ENCODE results near the gene GDA. TPM values are rescaled to one million over a fixed set of nuclear protein-coding genes. Genes with fewer than 3 reads are reported as not detected.

GDA gene
- total and polyA plus RNA-seq, 2 of the 4 experiments (the other 2 are of a cell fraction) = not detected

GRCh38 chr9:72228282-72228681 is 79.0 kb downstream of the GDA start:
- Histone ChIP-seq H2BK20ac (ENCODE audit: low read depth, low read length) (no peak overlapping the region), H2BK15ac (ENCODE audit: low read depth, low read length) (no peak overlapping the region), H3K4me2 (ENCODE audit: low read depth, low read length) (no peak overlapping the region), H2AFZ (replicated peaks; ENCODE audit: low read length, poor library complexity) (no peak overlapping the region), H3K9me3 (ENCODE audit: control insufficient read depth, insufficient read depth, low read length) (no peaks in the 10 kb centered on the region), H3K4ac (ENCODE audit: low read depth, low read length) (no peak overlapping the region), H3K27me3 (ENCODE audit: control insufficient read depth, insufficient read depth, low read length) (no peaks in the 10 kb centered on the region; the same call in 1 of the 2 replicates), H3K36me3 (ENCODE audit: control insufficient read depth, insufficient read depth, low read length) (no peaks in the 10 kb centered on the region), H2AK5ac (ENCODE audit: low read depth, low read length) (no peak overlapping the region), H3K27ac (ENCODE audit: insufficient read depth, low read length) (no peak overlapping the region), H4K5ac (ENCODE audit: low read depth, low read length) (no peak overlapping the region), H4K91ac (ENCODE audit: insufficient read depth, low read depth, low read length) (no peak overlapping the region), H3K4me1 (ENCODE audit: control insufficient read depth, insufficient read depth, low read length) (no peaks in the 10 kb centered on the region), H2BK5ac (ENCODE audit: low read depth, low read length, poor library complexity, severe bottlenecking) (no peak overlapping the region), H3K9me1 (ENCODE audit: insufficient read depth, low read length) (no peaks in the 10 kb centered on the region), H3K23ac (ENCODE audit: low read depth, low read length) (no peak overlapping the region), H3K18ac (ENCODE audit: low read depth, low read length) (no peak overlapping the region), H4K8ac (ENCODE audit: low read depth in 2 of 2, low read length in 2 of 2) (no peak overlapping the region), H2AK9ac (replicated peaks; ENCODE audit: low read depth, low read length, poor library complexity) (no peak overlapping the region), H3K14ac (replicated peaks; ENCODE audit: low read depth, low read length) (no peak overlapping the region), H3K56ac (ENCODE audit: extremely low read depth, insufficient read depth, low read length) (no peak overlapping the region), H3K9ac (ENCODE audit: low read depth, low read length) (no peak overlapping the region), H2BK120ac (ENCODE audit: low read depth, low read length) (no peak overlapping the region), H3K4me3 (ENCODE audit: insufficient read depth, low read depth, low read length) (no peak overlapping the region), H4K20me1 (ENCODE audit: insufficient read depth, low read length) (no peaks in the 10 kb centered on the region), H3K79me1 (ENCODE audit: low read depth in 1 of 2, low read length in 2 of 2) (no peaks in the 10 kb centered on the region)
- dilution Hi-C loops (cut with HindIII; ENCODE audit: low sequenced_read_pairs, unreplicated experiment) = no loop called here
- DNase-seq (no peak), ATAC-seq (ENCODE audit: low read depth) (no peak)
- ChIA-PET POLR2A (ENCODE audit: unreplicated experiment) (no interaction called here), CTCF (no interaction called here)
- intact Hi-C loops (cut with micrococcal nuclease) = no loop called here
- no TSS peak for BruUV-seq (replicated peaks)
- no CpG with 5 or more reads among the region's 3 CpGs for WGBS, 2 experiments (ENCODE audit: extremely low coverage in 2 of 2, insufficient read length in 1 of 2)
- in situ Hi-C loops (cut with MboI; ENCODE audit: low sequenced_read_pairs) = no loop called here
- TF ChIP-seq SMC3 (IDR thresholded peaks at IDR 0.05; ENCODE audit: low read depth, low read length) = no peak
- no peak for TF ChIP-seq USF2 (IDR thresholded peaks at IDR 0.05; ENCODE audit: low read depth, low read length)
- TF ChIP-seq RAD21 (IDR thresholded peaks at IDR 0.05; ENCODE audit: low read length) = no peak
- no peak for TF ChIP-seq NFE2L2 (IDR thresholded peaks at IDR 0.05; ENCODE audit: low read depth, low read length)
- TF ChIP-seq FOS (IDR thresholded peaks at IDR 0.05; ENCODE audit: low read depth, low read length) = no peak
- no peak for TF ChIP-seq RCOR1 (IDR thresholded peaks at IDR 0.05; ENCODE audit: insufficient replicate concordance, low read length)
- TF ChIP-seq MXI1 (IDR thresholded peaks at IDR 0.05; ENCODE audit: borderline replicate concordance, low read depth, low read length) = no peak
- TF ChIP-seq RFX5 (IDR thresholded peaks at IDR 0.05; ENCODE audit: low read depth, low read length) = no peak
- no peak for TF ChIP-seq CHD1 (IDR thresholded peaks at IDR 0.05; ENCODE audit: low read depth, low read length)
- no peak for TF ChIP-seq CTCF (conservative IDR thresholded peaks at IDR 0.05; ENCODE audit: low read depth, low read length)
- TF ChIP-seq BHLHE40 (IDR thresholded peaks at IDR 0.05; ENCODE audit: low read depth, low read length) = no peak
- TF ChIP-seq POLR2A (IDR thresholded peaks at IDR 0.05; ENCODE audit: low read depth, low read length) = no peak
